ENCODE data around the gene ZBTB7C.

DNA sequence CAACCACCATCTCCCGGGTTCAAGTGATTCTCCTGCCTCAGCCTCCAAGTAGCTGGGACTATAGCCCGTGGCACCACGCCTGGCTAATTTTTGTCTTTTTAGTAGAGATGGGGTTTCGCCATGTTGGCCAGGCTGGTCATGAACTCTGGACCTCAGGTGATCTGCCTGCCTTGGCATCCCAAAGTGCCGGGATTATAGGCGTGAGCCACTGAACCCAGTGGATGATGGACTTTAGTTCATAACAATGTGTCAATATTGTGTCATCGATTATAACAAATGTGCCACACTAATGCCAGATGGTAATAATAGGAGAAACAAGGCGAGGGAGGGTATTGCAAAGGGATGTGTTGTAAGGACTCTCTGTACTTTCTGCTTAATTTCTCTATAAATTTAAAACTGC, 216.6 kb downstream of the ZBTB7C start:
- TF ChIP-seq, protein P1, sequence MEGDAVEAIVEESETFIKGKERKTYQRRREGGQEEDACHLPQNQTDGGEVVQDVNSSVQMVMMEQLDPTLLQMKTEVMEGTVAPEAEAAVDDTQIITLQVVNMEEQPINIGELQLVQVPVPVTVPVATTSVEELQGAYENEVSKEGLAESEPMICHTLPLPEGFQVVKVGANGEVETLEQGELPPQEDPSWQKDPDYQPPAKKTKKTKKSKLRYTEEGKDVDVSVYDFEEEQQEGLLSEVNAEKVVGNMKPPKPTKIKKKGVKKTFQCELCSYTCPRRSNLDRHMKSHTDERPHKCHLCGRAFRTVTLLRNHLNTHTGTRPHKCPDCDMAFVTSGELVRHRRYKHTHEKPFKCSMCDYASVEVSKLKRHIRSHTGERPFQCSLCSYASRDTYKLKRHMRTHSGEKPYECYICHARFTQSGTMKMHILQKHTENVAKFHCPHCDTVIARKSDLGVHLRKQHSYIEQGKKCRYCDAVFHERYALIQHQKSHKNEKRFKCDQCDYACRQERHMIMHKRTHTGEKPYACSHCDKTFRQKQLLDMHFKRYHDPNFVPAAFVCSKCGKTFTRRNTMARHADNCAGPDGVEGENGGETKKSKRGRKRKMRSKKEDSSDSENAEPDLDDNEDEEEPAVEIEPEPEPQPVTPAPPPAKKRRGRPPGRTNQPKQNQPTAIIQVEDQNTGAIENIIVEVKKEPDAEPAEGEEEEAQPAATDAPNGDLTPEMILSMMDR (conservative IDR thresholded peaks at IDR 0.05; ENCODE audit: low read length): no peak
- no peak for TF ChIP-seq EZH2phosphoT487 (IDR thresholded peaks at IDR 0.05; ENCODE audit: borderline replicate concordance)

All from Loucy (cell line).